Retinal pigment epithelial cell (primary cell): ENCODE data around the gene RBM4.
"Not testable (repeated sequence)": the region's sequence is repeated elsewhere in the genome, so short reads cannot be mapped to it uniquely, and the experiment has no call there.

Source experiments
- DNase-seq: peaks from one replicate; pipeline ENCODE4 v3.0.0-alpha.2; 2010; ENCODE audit warnings: low read depth
- H3K4me3 ChIP-seq: 2 replicates; pipeline ENCODE4 v1.5.1; 2011; ENCODE audit warnings: mild to moderate bottlenecking, low read length, control low read depth, moderate library complexity
- TF ChIP-seq, protein P1 (sequence below): conservative IDR thresholded peaks from 2 replicates; pipeline ENCODE4 v1.5.1; 2011; ENCODE audit warnings: low read depth, low read length, control low read depth, inconsistent platforms

Gene RBM4

GRCh38 chr11:66595245-66595904 is 43.1 kb upstream of the RBM4 start:
- TF ChIP-seq, protein P1, sequence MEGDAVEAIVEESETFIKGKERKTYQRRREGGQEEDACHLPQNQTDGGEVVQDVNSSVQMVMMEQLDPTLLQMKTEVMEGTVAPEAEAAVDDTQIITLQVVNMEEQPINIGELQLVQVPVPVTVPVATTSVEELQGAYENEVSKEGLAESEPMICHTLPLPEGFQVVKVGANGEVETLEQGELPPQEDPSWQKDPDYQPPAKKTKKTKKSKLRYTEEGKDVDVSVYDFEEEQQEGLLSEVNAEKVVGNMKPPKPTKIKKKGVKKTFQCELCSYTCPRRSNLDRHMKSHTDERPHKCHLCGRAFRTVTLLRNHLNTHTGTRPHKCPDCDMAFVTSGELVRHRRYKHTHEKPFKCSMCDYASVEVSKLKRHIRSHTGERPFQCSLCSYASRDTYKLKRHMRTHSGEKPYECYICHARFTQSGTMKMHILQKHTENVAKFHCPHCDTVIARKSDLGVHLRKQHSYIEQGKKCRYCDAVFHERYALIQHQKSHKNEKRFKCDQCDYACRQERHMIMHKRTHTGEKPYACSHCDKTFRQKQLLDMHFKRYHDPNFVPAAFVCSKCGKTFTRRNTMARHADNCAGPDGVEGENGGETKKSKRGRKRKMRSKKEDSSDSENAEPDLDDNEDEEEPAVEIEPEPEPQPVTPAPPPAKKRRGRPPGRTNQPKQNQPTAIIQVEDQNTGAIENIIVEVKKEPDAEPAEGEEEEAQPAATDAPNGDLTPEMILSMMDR = no peak
- H3K4me3 ChIP-seq = no peak overlapping the region
- DNase-seq = no peak

- H3K4me3 ChIP-seq = no peak overlapping the region
- TF ChIP-seq, protein P1 = no peak
- no peak for DNase-seq
These were observed 39.5 kb upstream of the RBM4 start for GRCh38 chr11:66598993-66599392.

DNA sequence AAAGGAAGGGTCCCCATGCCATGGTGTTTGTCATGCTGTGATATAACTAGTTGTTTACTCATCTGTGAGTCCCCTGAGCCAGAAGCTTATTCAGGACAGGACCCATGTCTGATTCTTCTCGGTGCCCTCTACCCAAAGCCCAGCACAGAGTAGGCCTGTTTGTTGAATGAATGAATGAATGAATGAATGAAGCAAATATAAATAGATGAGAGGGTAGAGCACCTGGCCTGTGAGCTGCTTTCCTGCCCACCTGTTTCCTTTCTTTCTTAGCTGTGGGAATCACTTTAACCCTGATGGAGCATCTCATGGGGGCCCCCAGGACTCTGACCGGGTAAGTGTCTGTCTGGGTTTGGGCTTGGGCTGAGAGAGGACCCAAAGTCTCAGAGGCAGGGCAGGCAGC is 38.3 kb upstream of the RBM4 start:
- DNase-seq = no peak
- no peak overlapping the region for H3K4me3 ChIP-seq
- TF ChIP-seq, protein P1 = no peak

DNA sequence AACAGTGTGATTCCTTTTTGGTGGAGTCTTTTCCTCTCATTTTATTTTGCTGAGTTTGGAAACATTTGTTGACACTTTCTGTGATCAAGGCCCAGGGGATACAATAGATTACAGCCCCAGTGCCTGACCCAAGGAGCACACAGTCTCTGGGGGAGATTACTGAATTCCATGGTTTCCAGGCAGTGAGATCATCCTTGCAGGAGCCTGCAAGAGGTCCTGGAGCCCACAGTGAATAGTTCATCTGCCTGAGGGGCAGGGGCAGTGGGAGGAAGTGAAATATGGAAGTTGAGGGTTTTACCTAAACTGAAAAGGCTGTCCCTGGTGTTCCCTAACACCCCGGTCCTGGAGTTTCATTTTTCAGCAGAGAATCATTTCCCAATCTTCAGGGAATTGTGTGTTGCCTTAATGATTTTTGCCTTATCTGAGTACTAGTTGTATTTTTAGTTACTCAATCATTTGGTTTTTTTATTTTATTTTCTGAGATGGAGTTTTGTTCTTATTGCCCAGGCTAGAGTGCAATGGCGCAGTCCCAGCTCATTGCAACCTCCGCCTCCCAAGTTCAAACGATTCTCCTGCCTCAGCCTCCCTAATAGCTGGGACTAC is 37.8 kb upstream of the RBM4 start:
- no peak for DNase-seq
- no peak overlapping the region for H3K4me3 ChIP-seq
- TF ChIP-seq, protein P1 = no peak

DNA sequence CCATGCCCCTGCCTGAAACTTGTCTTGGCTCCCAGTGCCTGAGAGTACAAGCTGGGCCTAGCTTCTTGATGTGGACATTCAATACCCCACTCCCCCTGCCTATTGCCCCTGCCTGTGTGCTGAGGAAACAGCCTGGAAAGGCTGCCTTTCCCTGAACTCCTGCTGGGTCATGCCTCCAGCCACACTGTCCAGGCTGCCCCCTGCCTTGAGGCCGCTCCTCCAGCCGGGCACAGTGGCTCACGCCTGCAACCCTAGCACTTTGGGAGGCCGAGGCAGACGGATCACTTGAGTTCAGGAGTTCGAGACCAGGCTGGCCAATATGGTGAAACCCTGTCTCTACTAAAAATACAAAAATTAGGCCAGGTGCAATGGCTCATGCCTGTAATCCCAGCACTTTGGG is 35.4 kb upstream of the RBM4 start:
- no peak for DNase-seq
- no peak overlapping the region for H3K4me3 ChIP-seq
- TF ChIP-seq, protein P1 = no peak

DNA sequence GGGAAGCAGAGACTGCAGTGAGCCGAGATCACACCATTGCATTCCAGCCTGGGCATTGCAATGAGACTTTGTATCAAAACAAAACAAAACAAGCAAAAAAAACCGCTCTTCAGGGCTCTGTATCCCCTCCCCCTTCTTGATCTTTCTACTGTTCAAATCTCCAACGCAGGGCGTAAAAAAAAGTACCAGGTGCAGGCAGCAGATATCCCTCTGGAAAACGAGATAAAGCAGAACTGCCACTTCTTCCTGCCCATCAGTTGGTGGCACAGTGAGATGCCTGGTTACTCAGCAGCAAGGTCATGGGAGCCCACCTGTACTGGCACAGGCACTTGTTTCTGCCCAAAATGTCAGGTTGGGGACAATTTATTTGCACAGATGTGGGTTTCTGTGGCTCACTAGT is 34.3 kb upstream of the RBM4 start:
- no peak for DNase-seq
- no peak overlapping the region for H3K4me3 ChIP-seq
- TF ChIP-seq, protein P1 = no peak

DNA sequence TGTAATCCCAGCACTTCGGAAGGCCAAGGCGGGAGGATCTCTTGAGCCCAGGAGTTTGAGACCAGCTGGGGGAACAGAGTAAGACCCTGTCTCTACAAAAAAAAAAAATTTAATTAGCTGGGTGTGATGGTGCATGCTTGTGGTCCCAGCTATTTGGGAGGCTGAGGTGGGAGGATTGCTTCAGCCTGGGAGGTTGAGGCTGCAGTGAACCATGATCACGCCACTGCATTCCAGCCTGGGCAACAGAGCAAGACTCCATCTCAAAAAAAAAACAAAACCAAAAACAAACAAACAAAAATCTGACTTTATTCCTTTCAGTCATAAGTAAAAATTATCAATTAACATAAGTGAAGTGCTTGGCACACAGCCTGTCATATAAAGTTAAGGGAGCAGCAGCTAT is 31.9 kb upstream of the RBM4 start:
- not testable (repeated sequence) for DNase-seq, H3K4me3 ChIP-seq
